WI38 (cell line): Measurements from ENCODE around the gene DCTD.

Source experiments
- H3K4me3 ChIP-seq: 2 replicates; pipeline ENCODE4 v1.5.1; 2011; ENCODE audit warnings: low read depth, mild to moderate bottlenecking, control low read depth, low read length
- TF ChIP-seq, protein P1 (sequence below): IDR thresholded peaks from 2 replicates; pipeline ENCODE4 v1.5.1; 2012; ENCODE audit warnings: low read depth, mild to moderate bottlenecking, control low read depth, low read length

The DCTD gene

DNA sequence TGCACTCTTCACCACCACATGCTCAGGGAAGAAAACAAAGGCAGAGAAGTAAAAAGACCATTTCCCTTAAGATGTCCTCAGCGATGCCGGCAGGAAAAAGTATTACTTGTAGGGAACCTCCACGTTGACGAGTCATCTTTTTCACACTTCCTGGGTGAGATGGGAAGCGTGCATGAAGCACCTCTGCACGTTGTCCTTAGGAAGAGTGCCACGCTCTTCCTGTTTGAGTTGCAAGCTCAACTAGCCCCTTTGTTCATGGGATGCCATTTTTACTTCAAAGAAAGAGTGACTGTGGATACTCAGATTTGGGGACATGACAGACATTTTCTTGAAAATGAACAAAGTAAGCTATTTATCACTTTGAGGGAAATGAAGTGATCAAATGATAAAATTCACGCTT lies 33.8 kb downstream of the DCTD start:
- no peak overlapping the region for H3K4me3 ChIP-seq
- TF ChIP-seq, protein P1, sequence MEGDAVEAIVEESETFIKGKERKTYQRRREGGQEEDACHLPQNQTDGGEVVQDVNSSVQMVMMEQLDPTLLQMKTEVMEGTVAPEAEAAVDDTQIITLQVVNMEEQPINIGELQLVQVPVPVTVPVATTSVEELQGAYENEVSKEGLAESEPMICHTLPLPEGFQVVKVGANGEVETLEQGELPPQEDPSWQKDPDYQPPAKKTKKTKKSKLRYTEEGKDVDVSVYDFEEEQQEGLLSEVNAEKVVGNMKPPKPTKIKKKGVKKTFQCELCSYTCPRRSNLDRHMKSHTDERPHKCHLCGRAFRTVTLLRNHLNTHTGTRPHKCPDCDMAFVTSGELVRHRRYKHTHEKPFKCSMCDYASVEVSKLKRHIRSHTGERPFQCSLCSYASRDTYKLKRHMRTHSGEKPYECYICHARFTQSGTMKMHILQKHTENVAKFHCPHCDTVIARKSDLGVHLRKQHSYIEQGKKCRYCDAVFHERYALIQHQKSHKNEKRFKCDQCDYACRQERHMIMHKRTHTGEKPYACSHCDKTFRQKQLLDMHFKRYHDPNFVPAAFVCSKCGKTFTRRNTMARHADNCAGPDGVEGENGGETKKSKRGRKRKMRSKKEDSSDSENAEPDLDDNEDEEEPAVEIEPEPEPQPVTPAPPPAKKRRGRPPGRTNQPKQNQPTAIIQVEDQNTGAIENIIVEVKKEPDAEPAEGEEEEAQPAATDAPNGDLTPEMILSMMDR: no peak

DNA sequence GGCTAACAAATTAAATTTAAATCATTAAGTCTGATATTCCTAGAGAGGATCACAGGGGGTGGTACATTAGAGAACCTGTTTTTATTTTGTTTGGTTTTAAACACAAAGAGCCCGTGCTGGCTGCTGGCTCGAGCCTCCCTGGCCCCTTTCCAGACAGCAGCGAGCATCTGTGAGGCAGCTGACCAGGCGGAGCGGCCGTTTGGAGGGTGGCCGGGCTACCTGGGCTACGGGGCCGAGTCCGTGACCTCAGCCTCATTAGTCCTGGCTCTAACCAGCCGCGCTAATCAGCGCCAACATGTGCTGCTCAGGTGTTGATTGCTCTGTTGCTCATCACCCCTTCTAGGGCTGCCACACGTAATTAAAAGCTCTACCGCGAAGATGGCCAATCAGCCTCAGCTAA lies 35.3 kb downstream of the DCTD start:
- H3K4me3 ChIP-seq: no peak overlapping the region
- TF ChIP-seq, protein P1: no peak

DNA sequence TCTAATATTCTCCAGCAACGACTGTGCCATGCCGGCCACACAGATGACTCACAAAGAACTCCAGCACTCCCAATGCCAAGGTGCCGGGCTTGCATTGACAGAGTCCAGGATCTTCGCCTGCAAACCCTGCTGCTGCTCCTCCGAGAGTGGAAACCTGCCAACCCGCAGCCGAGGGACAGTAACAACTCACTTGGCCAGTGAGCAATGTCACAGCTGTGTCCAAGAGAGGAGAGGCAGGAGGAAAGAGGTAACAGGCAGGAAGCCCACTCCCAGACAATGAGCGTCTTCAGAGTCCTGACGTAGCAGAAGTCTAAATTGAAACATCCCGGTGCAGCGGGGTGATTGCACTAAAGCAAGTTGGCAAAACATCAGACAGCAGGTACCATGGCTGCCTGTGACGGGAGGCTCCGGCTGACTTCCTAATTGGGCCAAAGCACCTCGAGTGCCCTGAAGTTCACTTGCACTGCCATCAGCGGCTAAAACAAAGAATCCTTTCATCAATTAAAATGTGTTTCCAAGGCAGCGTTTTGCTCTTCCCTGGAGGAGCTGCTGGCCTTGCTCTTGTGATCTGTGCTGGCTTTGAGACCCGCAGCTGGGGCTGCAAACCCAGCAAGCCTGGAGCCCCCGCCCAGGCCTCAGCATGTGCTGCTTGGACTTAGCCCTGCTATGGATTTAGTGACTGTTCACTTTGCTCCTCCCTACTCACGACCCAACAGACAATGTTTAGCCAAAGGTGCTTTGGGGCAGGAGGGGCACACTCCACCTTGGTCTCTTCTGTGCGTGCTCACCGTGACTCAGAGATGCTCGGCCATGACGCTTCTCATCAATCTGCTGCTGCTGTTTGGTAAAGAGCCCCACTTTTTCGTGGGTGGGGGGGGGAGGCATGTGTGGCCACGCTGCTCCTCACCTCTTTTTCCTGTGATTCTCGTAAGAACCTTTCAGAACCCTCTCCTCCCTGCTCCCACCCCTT lies 36.5 kb downstream of the DCTD start:
- TF ChIP-seq, protein P1: no peak
- no peak overlapping the region for H3K4me3 ChIP-seq

DNA sequence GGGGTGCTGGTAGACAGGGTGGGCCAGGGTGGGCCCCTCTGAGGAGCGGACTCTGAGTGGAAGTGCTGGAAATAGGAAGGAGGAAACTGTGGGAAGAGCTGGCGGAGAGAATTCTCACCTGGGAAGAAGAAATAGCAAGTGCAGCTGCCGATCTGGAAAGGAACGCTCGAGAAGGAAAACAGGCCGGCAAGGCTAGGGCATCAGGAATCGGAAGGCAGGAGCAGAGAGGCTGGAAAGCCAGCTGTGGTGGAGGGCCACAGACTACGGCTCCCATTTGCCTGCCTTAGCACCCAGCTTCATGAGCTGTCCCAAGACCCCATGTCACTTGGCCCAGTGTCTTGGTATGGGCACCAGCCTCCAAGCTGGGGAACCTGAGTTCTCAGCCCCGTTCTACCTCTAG lies 37.3 kb downstream of the DCTD start:
- TF ChIP-seq, protein P1: no peak
- no peak overlapping the region for H3K4me3 ChIP-seq

DNA sequence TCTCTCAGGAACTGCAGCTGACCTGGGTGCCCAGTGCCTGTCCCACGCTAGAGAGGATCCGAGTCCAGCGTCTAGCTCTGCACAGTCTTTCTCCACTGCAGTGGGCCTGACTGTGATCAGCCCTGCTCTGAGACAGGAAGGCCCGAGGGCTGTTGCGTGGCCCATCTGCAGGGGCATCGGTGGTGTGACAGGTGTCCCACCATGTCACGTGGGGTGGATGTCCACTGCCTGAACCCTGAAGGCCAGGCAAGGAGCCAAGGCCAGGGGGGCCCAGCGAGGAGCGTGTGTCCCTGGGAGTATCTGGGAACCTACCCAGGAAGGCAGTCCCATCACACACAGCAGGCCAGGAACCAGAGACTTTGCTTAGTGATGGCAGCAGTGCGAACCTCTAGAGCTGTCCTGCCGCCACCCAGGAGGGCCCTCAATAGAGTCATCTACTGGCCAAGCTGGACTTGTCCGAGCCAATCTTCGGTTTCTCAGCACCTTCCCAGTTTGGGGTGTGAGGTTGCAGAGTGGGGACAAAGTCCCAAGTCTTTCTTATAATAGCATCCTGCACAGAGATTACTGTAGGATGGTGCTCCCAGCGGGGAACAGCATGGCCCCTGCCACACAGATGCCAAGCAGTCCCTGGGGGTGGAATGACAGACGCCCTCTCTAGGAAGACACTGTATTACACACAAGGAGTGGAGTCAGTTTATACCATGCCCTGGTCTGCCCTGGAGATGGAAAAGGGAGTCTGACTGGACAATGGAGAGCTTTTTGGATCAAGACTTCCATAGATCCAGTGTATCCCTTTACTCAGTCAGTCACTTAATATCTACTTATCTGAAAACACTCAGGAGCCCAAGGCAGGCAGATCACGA lies 38.3 kb downstream of the DCTD start:
- H3K4me3 ChIP-seq: no peak overlapping the region
- TF ChIP-seq, protein P1: no peak

DNA sequence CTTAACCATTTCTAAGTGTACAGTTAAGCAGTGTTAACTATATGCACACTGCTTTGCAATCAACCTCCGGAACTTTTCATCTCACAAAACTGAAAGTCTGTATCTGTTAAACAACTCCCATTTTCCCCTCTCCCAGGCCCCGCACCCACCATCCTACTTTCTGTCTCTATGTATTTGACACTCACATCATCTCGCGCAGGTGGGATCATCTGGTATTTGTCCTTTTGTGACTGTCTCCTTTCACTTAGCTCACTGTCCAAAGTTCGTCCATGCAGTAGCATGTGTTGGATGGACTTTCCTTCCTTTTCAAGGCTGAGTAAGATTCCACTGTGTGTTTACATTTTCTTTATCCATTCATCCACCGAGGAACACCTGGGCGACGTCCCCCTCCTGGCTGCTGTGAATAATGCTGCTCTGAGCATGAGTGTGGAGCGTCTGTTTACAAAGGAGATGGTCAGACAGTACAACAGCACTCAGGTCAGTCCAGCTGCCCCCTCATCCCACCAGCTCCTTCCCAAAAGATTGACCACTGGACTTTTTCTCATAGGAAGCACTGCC lies 39.8 kb downstream of the DCTD start:
- H3K4me3 ChIP-seq: no peak overlapping the region
- TF ChIP-seq, protein P1: no peak
